ENCODE measurements around the gene TNNT3.

DNA sequence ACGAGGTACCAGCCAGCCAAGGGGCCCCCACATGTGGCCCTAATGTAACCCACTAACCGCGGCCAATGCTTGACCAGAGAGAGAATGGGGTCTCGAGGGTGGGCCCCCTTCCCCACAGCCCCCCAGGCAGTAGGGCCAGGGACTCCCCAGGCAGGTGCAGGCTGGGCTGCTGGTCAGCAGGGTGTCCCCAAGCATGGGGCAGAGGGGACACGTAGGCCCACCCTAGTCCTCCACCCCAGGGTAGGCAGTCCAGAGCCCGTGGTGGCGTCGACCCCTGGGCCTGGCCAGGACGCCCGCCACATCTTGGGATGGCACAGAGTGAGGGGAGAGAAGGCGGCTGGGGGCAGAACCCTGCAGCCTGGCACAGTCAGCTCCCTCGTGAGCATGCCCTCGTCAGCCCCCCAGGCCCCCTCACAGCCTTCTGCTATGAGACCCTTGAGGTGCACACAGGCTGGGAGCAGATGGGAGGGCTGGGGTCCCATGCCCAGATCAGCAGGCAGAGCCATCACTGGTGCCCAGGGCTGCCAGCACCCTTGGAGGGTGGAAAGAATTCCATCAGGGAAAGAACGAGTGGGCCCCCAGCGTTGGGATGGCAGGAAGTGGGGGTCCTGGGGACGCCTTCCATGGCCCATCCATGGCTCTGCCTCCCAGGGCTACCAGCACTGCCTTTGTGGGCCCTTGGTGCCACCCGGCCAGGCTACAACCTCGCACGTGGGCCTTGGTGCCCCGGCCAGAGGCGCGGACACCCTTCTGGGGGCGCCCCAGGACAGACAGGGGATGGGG is 6.1 kb downstream of the TNNT3 start:
- TF ChIP-seq POLR2A (IDR thresholded peaks at IDR 0.05; ENCODE audit: low read length) (no peak), GATA1 (IDR thresholded peaks at IDR 0.05; ENCODE audit: low read depth, low read length) (no peak)
